AG20443 (cell line): Measurements from ENCODE around the gene VGLL4.

Experiments used
- DNase-seq: peaks from one replicate; pipeline ENCODE4 v3.0.0; 2012; ENCODE audit warnings: low spot score, mixed read lengths

Gene VGLL4

DNA sequence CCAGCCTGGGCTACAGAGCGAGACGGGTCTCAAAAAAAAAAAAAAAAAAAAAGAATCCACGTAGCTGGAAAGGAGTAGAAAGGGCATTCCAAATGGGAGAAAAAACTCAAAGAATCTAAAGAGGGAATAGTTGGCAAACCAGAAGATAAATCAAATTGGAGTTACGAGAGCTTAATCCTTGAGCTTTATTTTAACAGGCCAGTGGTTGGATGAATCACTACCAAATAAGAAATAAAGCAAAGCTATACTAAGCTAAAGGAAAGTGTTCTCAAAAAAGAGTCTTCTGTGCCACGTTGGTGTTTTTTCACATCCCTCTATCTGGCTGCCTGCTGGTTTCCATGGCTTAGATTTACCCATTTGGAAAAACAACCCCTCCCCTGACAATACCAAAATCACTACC lies 14.0 kb downstream of the VGLL4 start:
- DNase-seq = peak; percentile 67

DNA sequence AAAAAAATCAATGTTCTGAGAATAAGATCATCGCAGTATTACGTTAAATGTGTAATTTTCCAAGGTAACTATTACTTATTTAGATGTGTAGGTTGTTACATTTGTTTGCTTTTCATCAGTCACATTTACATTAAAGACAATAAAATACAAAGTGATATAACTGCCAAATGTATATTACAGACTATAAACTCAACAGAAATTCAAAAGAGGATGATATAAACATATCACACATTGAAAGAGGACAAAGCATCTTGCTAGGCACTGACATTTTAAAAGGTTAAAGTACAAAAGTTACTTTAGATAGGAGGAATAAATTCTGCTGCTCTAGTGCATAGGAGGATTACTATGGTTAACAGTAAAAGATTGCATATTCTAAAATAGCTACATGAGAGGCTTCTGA lies 16.1 kb downstream of the VGLL4 start:
- no peak for DNase-seq

- no peak for DNase-seq
Measured at GRCh38 chr3:11626084-11626463, 17.6 kb downstream of the VGLL4 start.

DNA sequence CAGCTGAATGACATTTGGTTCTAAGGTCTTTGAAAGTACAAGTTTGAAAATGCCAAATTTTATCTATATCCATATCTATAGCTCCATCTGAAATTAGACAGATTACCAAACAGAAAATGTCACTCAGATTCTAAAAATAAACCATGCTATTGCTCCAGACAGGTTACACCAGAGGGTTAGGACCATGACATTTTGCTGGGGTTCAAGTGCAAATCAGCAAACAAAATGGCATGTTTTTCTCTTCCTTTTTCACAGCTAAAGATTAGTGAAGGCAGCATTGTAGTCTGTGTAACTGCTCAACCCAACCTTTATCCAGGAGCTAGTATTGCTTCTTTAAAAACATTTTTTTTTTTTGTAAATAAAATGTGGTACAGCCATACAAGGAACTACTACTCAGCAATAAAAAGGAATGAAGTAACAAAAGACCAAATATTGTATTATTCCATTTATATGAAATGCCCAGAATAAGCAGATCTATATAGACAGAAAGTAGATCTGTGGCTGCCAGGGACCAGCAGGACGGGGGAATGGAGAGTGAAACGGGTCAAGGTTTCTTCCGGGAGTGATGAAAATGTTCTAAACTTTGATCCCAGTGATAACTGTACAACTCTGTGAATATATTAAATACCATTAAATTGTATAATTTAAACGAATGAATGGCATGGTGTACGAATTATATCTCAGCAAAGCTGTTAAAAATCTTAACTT lies 18.2 kb downstream of the VGLL4 start:
- DNase-seq = no peak

DNA sequence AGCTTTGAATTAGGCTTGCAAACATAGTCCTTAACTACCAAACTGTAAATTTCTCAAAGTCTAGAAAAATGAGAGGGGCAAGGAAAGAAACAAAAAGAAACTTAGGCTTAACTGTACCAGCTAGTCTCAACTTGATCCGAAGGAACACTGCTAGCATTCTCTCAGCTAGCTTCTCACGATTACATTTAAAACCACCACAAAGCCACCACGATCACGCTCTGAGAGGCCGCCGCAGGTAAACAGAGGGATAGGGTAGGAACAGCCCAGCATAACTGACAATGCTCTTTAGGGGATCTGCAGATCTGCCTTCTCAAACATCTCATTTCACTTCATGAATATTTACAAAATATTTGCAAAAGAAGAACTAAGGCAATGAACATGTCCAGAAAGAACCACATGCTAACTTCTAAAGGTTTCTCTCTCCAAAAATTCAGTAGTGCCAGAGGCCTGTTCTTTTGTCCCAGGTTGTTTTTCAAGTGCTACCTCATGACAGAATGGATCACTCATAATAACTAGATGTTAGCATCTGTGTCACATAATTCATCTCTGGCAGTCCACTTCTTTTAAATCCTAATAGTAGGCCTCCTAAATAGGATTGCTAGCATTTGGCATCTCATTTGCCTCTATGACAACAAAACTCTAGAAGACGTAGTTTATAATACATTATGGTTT lies 18.9 kb downstream of the VGLL4 start:
- DNase-seq = no peak

DNA sequence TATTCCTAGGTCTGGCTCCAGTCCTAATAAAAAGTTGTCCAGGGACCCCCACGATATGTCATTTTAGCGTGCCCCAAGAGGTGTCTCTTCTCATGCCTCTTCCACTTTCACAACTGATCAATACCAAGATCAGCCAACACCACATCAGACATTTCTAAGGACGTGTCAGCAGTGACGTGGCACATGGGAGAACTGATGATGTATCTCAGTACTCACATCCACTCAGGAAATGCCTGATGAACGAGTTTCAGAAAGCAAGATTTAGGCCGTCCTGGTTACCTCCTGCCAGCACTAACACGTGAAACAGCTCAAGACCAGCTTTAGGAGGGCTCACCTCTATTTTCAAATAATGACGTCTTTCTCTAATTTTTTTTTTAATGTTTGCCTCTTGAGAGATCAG lies 19.6 kb downstream of the VGLL4 start:
- DNase-seq = no peak

DNA sequence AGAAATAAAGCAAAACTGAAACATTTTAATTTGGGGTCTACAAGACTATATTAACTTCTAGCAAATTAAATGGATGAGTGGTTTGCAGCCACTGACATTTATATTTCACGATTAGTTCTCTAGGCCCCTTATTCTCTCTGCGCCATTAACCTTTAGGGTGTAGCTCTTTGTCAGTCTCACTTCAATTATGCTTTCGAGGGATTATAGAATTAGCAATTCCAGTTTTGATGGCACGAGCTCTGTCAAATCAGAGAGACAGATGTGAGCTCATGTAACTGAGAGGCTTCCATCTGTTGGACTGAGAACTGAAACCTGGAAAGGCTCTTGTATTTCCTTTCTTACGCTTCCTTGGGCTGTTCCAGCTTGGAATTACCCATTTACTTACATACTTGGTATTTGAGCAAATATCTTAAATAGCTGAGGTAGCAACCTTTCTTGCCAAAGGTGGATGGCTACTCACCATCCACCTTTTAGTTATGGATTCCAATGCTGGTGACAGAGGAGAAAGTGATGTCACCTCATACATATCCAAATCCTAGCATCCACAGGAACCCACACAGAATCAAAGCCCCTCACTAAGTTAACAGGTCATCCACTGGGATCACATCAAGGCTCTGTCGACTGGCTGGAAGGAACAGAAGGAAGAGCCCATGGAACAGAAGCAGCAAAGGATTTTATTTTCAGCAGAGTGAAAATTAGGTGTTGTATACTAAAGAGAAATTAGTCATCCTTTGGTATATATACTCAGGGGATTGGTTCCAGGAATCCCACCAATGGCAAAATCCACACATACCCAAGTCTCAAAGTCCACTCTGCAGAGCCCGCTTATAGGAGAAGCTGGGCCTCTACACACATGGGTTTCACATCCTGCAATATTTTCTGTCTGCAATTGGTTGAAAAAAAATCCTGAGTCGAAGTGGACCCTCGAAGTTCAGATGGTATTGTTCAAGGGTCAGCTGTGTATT lies 20.8 kb downstream of the VGLL4 start:
- DNase-seq = no peak

DNA sequence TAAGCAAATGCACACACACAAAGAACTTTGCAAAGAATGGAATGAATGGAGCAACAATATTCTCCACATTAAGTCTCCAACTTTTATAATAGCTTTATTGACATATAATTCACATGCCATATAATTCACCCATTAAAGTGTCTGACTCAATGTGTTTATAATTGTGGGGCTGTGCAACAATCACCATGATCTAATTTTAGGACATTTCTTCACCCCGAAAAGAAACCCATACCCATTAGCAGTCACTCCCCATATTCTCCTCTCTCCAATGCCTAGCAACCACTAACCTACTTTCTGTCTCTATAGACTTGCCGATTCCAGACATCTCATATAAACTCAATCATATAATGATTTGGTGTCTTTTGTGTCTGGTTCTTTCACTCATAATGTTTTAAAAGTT lies 22.6 kb downstream of the VGLL4 start:
- no peak for DNase-seq

DNA sequence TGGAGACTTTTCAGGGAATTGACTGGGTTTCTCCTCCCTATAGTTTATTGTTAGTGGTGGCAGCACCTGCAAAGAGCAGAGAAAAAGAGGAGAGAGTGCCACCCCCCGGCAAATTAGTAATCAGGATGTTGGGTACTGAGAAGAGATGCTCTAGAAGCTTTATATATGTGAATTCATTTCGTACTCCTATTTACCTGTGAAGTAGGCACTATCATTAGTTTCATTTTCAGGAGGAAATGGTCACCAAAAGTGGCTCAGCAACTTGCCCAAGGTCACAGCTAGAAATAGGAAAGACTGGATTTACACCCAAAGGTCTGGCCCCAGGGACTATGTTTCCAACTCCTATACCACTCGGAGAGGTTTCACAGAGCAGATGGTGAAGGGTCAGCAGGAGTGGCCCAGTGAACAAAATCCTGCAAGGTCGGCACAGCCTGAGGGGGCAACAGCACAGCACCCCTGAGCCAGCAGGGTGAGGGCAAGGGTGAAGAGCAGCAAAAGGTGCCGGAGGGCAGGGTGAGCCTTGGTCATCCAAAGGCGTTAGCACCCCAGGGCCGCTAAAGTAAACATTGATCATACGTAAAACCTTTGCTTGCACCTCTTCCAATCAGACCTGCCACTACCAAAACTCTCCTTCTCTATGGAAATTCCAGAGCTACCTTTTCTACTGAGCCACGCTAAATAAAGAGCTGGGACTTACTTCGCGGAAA lies 23.6 kb downstream of the VGLL4 start:
- DNase-seq = no peak

- no peak for DNase-seq
Measured at GRCh38 chr3:11619461-11619860, 24.3 kb downstream of the VGLL4 start.

DNA sequence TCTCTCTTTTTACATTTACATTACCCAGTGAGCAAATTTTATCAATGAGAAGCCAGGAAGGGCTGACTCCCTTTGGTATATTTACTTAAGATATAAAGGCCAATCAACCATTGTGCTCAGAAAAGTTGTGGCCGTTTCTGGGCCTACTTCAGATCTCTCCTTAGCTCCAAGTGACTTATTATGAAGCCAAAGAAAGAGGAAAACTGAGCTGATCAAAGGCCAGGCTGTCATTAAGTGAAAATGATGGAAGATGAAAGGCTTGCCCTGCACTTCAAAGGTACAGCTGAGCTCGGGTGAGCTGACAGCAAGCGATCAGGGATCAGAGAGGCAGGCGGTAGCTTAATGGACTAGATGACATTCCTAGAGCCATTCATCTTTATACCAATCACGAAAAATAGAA lies 24.8 kb downstream of the VGLL4 start:
- DNase-seq = no peak

- DNase-seq = no peak
Measured at GRCh38 chr3:11616551-11616950, 27.2 kb downstream of the VGLL4 start.

DNA sequence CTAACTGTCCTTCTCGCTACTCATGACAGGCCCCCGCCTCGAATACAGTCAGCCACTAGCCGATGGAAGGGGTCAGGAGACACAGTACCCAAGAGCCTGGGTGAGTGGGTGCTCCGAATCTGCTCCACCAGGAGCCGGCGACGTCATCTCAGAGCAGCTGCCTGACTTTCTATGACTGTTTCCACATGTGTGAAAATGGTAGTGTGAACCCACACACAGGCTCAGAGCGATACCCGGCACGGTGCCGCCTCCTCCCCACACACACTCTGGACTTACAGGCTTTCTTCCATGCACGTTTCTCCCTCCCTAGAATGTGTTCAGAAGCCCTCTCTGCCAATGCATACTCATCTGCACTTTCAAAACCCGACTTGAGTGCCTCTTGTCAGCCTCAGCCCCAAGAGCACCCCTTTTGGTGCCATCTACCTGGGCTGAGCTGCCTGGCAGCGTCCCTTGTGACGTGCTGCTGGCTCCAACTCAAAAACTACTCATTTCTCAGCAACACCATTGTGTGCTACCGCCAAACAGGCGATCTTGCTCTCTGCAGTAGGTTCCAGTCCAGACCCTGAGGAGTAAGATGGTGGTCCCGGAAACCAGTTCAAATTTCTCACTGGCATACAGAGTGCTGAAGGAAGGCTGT lies 29.7 kb downstream of the VGLL4 start:
- peak; percentile 37 for DNase-seq

DNA sequence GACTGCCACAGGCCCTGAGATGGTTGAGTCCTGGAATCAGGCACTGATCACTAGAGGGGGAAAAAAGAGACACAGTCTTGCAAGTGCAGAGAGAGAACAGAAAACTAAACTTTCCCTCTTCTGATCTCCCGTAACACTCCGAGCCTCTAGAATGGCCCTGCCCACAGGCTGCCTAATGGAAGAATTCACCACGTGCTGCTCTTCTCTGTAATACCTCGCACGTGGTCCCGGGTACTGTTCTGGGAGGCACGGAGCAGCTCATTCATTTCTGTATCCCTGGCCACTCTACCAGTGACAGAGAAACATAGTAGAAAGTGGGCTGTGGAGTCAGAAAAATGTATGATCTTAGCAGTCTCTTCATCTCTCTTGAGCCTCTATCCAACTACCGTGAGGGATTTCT lies 30.4 kb downstream of the VGLL4 start:
- peak; percentile 47 for DNase-seq

DNA sequence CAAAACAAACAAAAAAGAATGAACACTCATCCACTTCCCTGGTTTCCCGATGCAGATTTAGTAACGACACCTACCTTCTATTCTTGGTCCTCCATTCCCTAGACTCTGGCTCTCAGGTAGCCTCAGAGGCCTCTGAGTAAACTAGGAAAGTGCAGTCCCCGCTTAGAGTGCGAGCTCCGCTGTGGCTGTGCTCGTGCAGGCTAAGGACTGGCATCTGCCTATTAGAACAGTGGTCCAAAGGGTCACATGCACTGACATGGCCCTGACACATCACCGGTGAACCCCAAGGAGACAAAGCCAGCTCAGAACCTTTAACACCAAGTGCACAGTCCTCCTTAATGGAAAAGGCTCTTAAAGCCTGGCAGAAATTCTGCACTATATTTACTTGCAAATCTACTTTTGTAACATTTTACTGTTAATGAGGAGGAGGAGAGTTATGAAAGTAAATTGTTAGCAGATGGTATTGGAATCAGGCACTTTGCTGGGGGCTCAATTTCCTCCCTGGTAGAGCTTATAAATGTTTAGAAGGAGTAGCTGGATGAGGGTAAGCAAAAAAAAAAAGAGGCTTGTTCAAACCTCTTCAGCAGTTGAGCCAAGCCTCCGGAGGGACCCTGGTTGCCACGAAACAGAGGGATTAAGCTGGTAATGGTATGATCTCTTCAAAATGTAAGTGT lies 31.1 kb downstream of the VGLL4 start:
- DNase-seq = peak; percentile 25

DNA sequence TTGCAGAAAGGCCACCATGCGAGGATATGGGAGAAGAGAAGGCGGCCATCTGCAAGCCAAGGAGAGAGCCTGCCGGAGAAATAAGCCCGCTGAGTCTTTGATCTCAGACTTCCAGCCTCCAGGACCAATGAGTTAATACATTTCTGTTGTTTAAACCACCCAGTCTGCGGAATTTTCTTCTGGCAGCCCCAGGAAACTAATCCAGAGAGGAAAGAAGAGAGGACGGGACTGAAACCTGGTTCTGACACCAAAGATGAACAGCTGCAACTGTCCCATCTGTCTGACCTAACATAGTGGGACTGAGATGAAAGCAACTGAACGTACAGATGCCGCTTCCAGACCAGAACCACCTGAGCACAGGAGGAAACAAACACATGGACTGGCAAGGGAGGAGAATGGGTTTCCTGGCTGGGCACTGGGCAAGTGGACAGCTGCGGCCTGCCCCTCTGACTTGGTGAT lies 32.3 kb downstream of the VGLL4 start:
- DNase-seq = no peak

GRCh38 chr3:11610700-11611275 lies 32.9 kb downstream of the VGLL4 start:
- no peak for DNase-seq

DNA sequence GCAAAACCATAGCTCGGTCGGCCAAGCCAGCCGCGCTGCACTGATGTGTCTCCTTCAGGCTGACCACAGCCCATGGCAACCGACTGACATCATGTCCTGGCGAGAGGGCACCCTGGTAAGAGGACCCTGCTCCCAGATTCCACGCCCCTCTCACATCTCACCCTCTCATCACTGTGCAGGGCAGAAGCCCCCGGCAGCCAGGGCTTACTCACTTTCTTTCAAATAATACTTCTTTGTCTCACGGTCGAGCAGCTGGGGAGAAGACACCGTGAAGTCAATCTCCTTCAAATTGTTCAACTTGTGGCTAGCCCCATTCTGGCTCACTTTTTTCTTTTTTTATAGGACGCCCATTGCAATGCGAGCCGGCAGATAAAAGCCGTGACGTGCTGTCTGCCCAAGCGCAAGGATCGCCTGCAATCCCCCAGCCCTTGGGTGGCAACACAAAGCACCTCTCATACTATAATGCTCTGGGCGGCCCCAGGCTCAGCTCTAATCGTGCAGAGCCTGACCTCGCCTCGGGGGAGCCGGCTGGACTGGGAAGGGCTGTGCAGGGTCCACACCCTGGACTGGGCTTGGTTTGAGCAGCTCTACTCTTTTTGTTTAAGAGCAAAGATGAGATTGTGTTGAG lies 33.6 kb downstream of the VGLL4 start:
- DNase-seq = no peak

DNA sequence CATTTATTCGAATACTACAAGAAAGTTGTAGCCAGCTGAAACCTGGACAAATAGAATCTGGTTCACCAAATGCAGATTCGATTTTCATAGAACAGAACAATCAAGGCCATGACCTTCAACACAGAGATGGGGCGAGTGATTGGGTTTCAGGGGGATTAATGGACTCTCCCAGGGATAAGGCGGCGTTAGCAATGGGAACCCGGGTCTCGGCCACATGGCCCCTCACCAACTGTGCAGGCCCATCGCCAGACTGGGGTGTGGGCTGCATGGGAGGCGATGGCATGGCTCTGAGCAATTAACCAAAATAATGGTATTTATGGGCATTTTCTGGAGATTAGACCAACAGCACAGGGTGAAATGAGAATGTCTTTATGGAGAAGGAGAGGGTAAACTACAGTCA lies 34.2 kb downstream of the VGLL4 start:
- DNase-seq = no peak

DNA sequence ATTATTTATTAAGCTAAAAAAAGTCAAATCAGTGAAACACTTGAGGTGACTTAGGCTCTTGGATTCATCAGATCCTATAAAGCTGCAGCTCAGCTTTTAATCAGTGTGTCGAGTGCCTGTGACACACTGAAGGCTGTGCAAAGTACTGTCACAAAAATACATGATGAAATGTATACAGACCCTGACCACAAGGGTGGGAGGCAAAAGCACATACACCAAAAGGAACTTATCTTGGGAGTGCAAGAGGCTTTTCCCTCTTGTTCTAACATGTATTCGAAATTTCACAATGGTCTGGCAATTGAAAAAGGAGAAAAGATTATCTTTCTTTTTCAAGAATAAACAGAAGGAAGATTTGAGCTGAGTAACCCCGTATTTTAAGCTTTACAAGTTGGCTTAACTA lies 35.9 kb downstream of the VGLL4 start:
- no peak for DNase-seq
